HepG2 (cell line): ENCODE results near the gene GPR139. TPM values are rescaled to one million over a fixed set of nuclear protein-coding genes. Genes with fewer than 3 reads are reported as not detected.

ENCODE experiments used
- ASH2L ChIP-seq: fragments of 300-600, 200-600 bp; sonication (generic); IDR thresholded peaks from 2 replicates; pipeline ENCODE4 v1.7.0; 2017; ENCODE audit warnings: low read depth, mild to moderate bottlenecking, moderate library complexity, mixed read lengths, low read length; ENCODE audit not compliant: insufficient read length
- ELF4 ChIP-seq: sonication (generic); formaldehyde crosslinking; IDR thresholded peaks from 2 replicates; pipeline ENCODE4 v1.5.0; 2020; ENCODE audit warnings: missing genetic modification reagents, mild to moderate bottlenecking, moderate library complexity, borderline replicate concordance
- HDAC6 ChIP-seq: fragments of 200-600 bp; sonication (generic); IDR thresholded peaks from 2 replicates; pipeline ENCODE4 v1.7.0; 2017; ENCODE audit warnings: mild to moderate bottlenecking, antibody characterized with exemption, low read length, low read depth
- NBN ChIP-seq: fragments of 450-650 bp; conservative IDR thresholded peaks from 2 replicates; pipeline ENCODE4 v1.6.1; 2017
- NCOA1 ChIP-seq: sonication (generic); formaldehyde crosslinking; IDR thresholded peaks from 2 replicates; pipeline ENCODE4 v1.9.0; 2021; ENCODE audit warnings: missing genetic modification reagents
- TSC22D2 ChIP-seq: sonication (generic); formaldehyde crosslinking; IDR thresholded peaks from 2 replicates; pipeline ENCODE4 v1.5.1; 2020; ENCODE audit warnings: missing genetic modification reagents, mild to moderate bottlenecking, borderline replicate concordance
- ZFP82 ChIP-seq: sonication (generic); formaldehyde crosslinking; IDR thresholded peaks from 2 replicates; pipeline ENCODE4 v1.5.1; 2020; ENCODE audit warnings: mild to moderate bottlenecking, missing genetic modification reagents, borderline replicate concordance
- ZNF552 ChIP-seq: sonication (generic); formaldehyde crosslinking; IDR thresholded peaks from 2 replicates; pipeline ENCODE4 v1.9.0; 2022; ENCODE audit warnings: missing genetic modification reagents, mild to moderate bottlenecking, borderline replicate concordance
- ZNF850 ChIP-seq: sonication (generic); formaldehyde crosslinking; conservative IDR thresholded peaks from 2 replicates; pipeline ENCODE4 v1.9.0; 2021; ENCODE audit warnings: mild to moderate bottlenecking, missing genetic modification reagents
- polyA plus RNA-seq, 8 experiments: library from polyadenylated mRNA; depleted of rRNA in 3 of 8; stranded (reverse) in 7 of 8; unstranded in 1 of 8; fragments of >200 nt; fragmentation: Illumina TruSeq in 4 of 8; extraction: Trizol in 4 of 8; gene quantifications; 2 replicates each; pipeline versions ENCODE4 v1.2.1 to v1.2.3, GENCODE V29; 2011 to 2016; ENCODE audit warnings: low read depth in 4 of 8, missing spikeins in 1 of 8, mixed read lengths in 1 of 8; ENCODE audit not compliant: insufficient read depth in 1 of 8
- total RNA-seq, 5 experiments: library from RNA; depleted of rRNA; stranded (reverse); fragments of >200 nt; fragmentation: Illumina TruSeq; extraction: Trizol; gene quantifications; 2 replicates each; pipeline ENCODE4 v1.2.3, GENCODE V29; 2016; ENCODE audit warnings: low read depth in 1 of 5
- TF ChIP-seq, protein P1 (sequence below), 2 experiments: sonication (generic) in 1 of 2; formaldehyde crosslinking in 1 of 2; IDR thresholded peaks; 2 replicates each; pipeline versions ENCODE4 v1.6.1 to v1.9.0; 2014 to 2022; ENCODE audit warnings: antibody characterized with exemption in 1 of 2, borderline replicate concordance in 1 of 2, inconsistent platforms in 1 of 2, low read depth in 1 of 2, missing genetic modification reagents in 1 of 2
- TF ChIP-seq, protein P2 (sequence below): sonication (generic); formaldehyde crosslinking; IDR thresholded peaks from 2 replicates; pipeline ENCODE4 v1.5.1; 2020; ENCODE audit warnings: mild to moderate bottlenecking, missing genetic modification reagents
- TF ChIP-seq, protein P3 (sequence below): IDR thresholded peaks from 2 replicates; pipeline ENCODE4 v1.6.1; 2016; ENCODE audit warnings: missing compliant biosample characterization, missing genetic modification reagents, borderline replicate concordance
- TF ChIP-seq, protein P4 (sequence below): sonication (generic); formaldehyde crosslinking; IDR thresholded peaks from 2 replicates; pipeline ENCODE4 v1.5.0; 2020; ENCODE audit warnings: missing genetic modification reagents
- TF ChIP-seq, protein P5 (sequence below): IDR thresholded peaks from 2 replicates; pipeline ENCODE4 v1.4.0; 2020; ENCODE audit warnings: mild to moderate bottlenecking, missing genetic modification reagents

The GPR139 gene
- total and polyA plus RNA-seq, 2 of the 13 experiments (the other 11 are each of a cell fraction or from before 2014, with no cell fraction given) = not detected

DNA sequence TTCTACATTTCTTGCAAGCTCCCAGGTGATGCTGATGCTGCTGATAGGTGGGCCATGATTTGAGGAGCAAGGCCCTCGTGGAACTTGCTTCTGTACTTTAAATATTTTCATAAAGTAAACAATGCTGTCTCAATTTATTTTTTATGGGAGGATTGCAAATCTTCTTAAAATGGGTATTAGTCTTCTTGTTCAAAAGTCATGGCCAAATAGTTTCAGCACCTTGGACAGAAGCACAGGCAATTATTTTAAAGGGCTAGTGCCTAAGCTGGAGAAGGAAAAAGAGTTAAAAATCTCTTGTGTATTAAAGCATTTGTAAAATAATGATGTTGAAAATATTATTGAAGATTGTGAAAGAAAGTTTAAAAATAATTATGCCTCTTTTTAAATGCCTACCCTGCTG lies 50.5 kb downstream of the GPR139 start (continued):
- TF ChIP-seq, protein P1, sequence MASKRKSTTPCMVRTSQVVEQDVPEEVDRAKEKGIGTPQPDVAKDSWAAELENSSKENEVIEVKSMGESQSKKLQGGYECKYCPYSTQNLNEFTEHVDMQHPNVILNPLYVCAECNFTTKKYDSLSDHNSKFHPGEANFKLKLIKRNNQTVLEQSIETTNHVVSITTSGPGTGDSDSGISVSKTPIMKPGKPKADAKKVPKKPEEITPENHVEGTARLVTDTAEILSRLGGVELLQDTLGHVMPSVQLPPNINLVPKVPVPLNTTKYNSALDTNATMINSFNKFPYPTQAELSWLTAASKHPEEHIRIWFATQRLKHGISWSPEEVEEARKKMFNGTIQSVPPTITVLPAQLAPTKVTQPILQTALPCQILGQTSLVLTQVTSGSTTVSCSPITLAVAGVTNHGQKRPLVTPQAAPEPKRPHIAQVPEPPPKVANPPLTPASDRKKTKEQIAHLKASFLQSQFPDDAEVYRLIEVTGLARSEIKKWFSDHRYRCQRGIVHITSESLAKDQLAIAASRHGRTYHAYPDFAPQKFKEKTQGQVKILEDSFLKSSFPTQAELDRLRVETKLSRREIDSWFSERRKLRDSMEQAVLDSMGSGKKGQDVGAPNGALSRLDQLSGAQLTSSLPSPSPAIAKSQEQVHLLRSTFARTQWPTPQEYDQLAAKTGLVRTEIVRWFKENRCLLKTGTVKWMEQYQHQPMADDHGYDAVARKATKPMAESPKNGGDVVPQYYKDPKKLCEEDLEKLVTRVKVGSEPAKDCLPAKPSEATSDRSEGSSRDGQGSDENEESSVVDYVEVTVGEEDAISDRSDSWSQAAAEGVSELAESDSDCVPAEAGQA (IDR thresholded peaks at IDR 0.05; ENCODE audit: low read depth) = no peak
- TF ChIP-seq, protein P1 (CRISPR knock-in tag; IDR thresholded peaks at IDR 0.05; ENCODE audit: borderline replicate concordance) = 0 out of 2 replicates have a peak, but pooled peaks have one; percentile 59
- TF ChIP-seq ELF4 = no peak
- no peak for TF ChIP-seq TSC22D2 (CRISPR knock-in tag)
- no peak for TF ChIP-seq ASH2L
- TF ChIP-seq, protein P2, sequence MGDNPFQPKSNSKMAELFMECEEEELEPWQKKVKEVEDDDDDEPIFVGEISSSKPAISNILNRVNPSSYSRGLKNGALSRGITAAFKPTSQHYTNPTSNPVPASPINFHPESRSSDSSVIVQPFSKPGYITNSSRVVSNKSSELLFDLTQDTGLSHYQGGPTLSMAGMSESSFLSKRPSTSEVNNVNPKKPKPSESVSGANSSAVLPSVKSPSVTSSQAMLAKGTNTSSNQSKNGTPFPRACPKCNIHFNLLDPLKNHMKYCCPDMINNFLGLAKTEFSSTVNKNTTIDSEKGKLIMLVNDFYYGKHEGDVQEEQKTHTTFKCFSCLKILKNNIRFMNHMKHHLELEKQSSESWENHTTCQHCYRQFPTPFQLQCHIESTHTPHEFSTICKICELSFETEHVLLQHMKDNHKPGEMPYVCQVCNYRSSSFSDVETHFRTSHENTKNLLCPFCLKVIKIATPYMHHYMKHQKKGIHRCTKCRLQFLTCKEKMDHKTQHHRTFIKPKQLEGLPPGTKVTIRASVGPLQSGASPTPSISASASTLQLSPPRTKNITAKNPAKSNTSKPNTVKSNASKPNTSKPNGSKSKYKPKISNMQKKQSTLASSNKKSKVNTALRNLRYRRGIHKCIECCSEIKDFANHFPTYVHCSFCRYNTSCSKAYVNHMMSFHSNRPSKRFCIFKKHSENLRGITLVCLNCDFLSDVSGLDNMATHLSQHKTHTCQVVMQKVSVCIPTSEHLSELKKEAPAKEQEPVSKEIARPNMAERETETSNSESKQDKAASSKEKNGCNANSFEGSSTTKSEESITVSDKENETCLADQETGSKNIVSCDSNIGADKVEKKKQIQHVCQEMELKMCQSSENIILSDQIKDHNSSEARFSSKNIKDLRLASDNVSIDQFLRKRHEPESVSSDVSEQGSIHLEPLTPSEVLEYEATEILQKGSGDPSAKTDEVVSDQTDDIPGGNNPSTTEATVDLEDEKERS (CRISPR knock-in tag) = no peak
- no peak for TF ChIP-seq ZFP82
- TF ChIP-seq, protein P3, sequence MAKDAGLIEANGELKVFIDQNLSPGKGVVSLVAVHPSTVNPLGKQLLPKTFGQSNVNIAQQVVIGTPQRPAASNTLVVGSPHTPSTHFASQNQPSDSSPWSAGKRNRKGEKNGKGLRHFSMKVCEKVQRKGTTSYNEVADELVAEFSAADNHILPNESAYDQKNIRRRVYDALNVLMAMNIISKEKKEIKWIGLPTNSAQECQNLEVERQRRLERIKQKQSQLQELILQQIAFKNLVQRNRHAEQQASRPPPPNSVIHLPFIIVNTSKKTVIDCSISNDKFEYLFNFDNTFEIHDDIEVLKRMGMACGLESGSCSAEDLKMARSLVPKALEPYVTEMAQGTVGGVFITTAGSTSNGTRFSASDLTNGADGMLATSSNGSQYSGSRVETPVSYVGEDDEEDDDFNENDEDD (CRISPR knock-in tag) = no peak
- TF ChIP-seq, protein P4, sequence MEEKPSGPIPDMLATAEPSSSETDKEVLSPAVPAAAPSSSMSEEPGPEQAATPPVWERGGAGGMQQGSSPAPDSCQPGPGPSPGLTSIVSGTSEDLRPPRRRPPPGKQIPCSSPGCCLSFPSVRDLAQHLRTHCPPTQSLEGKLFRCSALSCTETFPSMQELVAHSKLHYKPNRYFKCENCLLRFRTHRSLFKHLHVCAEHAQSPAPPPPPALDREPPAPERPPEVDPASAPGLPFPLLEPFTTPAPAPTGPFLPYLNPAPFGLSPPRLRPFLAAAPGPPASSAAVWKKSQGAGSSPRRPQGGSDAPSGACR (CRISPR knock-in tag) = no peak
- TF ChIP-seq HDAC6 = no peak
- no peak for TF ChIP-seq NBN
- no peak for TF ChIP-seq NCOA1 (CRISPR knock-in tag)
- TF ChIP-seq, protein P5, sequence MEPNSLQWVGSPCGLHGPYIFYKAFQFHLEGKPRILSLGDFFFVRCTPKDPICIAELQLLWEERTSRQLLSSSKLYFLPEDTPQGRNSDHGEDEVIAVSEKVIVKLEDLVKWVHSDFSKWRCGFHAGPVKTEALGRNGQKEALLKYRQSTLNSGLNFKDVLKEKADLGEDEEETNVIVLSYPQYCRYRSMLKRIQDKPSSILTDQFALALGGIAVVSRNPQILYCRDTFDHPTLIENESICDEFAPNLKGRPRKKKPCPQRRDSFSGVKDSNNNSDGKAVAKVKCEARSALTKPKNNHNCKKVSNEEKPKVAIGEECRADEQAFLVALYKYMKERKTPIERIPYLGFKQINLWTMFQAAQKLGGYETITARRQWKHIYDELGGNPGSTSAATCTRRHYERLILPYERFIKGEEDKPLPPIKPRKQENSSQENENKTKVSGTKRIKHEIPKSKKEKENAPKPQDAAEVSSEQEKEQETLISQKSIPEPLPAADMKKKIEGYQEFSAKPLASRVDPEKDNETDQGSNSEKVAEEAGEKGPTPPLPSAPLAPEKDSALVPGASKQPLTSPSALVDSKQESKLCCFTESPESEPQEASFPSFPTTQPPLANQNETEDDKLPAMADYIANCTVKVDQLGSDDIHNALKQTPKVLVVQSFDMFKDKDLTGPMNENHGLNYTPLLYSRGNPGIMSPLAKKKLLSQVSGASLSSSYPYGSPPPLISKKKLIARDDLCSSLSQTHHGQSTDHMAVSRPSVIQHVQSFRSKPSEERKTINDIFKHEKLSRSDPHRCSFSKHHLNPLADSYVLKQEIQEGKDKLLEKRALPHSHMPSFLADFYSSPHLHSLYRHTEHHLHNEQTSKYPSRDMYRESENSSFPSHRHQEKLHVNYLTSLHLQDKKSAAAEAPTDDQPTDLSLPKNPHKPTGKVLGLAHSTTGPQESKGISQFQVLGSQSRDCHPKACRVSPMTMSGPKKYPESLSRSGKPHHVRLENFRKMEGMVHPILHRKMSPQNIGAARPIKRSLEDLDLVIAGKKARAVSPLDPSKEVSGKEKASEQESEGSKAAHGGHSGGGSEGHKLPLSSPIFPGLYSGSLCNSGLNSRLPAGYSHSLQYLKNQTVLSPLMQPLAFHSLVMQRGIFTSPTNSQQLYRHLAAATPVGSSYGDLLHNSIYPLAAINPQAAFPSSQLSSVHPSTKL = no peak
- no peak for TF ChIP-seq ZNF850 (CRISPR knock-in tag)
- no peak for TF ChIP-seq ZNF552 (CRISPR knock-in tag)
